ENCODE data around the gene EIF6.

GRCh38 chr20:35332540-35333200, 48.1 kb upstream of the EIF6 start:
- TF ChIP-seq MAX (IDR thresholded peaks at IDR 0.05; ENCODE audit: insufficient read depth, insufficient read length): no peak
- TF ChIP-seq POLR2A (IDR thresholded peaks at IDR 0.05; ENCODE audit: low read depth, low read length): no peak
- TF ChIP-seq CTCF (IDR thresholded peaks at IDR 0.05; ENCODE audit: extremely low read depth in 1 of 2, insufficient read depth in 1 of 2, low read depth in 1 of 2, low read length in 2 of 2): no peak
- no peak for TF ChIP-seq EZH2 (IDR thresholded peaks at IDR 0.05; ENCODE audit: borderline replicate concordance, low read depth, low read length, severe bottlenecking)
- no peak for TF ChIP-seq POLR2AphosphoS5 (IDR thresholded peaks at IDR 0.05; ENCODE audit: insufficient read depth, low read depth, low read length)
- no peak for TF ChIP-seq FOS (IDR thresholded peaks at IDR 0.05; ENCODE audit: borderline replicate concordance, insufficient read depth, low read length)
- no peak for TF ChIP-seq GATA2 (IDR thresholded peaks at IDR 0.05; ENCODE audit: insufficient read depth, insufficient read length, low read depth, low read length)
- TF ChIP-seq JUN (IDR thresholded peaks at IDR 0.05; ENCODE audit: borderline replicate concordance, insufficient read depth, insufficient read length, low read depth): no peak

Data from endothelial cell of umbilical vein (primary cell).